Measurements from ENCODE around the gene GATB.
"Not testable (repeated sequence)": the region's sequence is repeated elsewhere in the genome, so short reads cannot be mapped to it uniquely, and the experiment has no call there.

GRCh38 chr4:151736852-151737251 is 24.0 kb downstream of the GATB start:
- TF ChIP-seq CTCF (conservative IDR thresholded peaks at IDR 0.05 in 1 of 2, IDR thresholded peaks at IDR 0.05 in 1 of 2; ENCODE audit: low read depth in 1 of 2, low read length in 2 of 2); EZH2 (IDR thresholded peaks at IDR 0.05; ENCODE audit: low read length, missing control alignments): not testable (repeated sequence)

All from fibroblast of lung (primary cell).